HEK293 (cell line): Measurements from ENCODE around the gene DLG3.

Experiments
- CTCF ChIA-PET: fragments of 350-600 bp; formaldehyde crosslinking; extraction: SDS; loops from one replicate; lab custom pipeline; 2021; ENCODE audit warnings: antibody characterized with exemption; lab: Yijun Ruan, JAX
- POLR2A ChIA-PET: fragments of 300-600 bp; formaldehyde crosslinking; extraction: SDS; loops from one replicate; lab custom pipeline; 2020; ENCODE audit warnings: antibody characterized with exemption, inconsistent platforms; lab: Yijun Ruan, JAX
- H3K27ac ChIP-seq: fragments of 200-500 bp; sonication (Bioruptor generic); 2 replicates; pipeline ENCODE4 v1.5.1; 2014; ENCODE audit warnings: low read depth, low read length, control low read depth, inconsistent platforms; ENCODE audit errors: extremely low read depth
- H3K36me3 ChIP-seq, 2 experiments: fragments of 200-500 bp in 1 of 2; sonication (Bioruptor generic) in 1 of 2; 1 replicate in 1 of 2; 2 replicates in 1 of 2; pipeline ENCODE4 v1.5.1; 2014 to 2017; ENCODE audit warnings: inconsistent platforms in 2 of 2, low read length in 2 of 2; ENCODE audit not compliant: control insufficient read depth in 2 of 2, insufficient read depth in 1 of 2
- H3K4me1 ChIP-seq: fragments of 200-500 bp; sonication (Bioruptor generic); 2 replicates; pipeline ENCODE4 v1.5.1; 2014; ENCODE audit warnings: mild to moderate bottlenecking, low read length, inconsistent platforms; ENCODE audit not compliant: control insufficient read depth, insufficient read depth
- H3K4me3 ChIP-seq: 2 replicates; pipeline ENCODE4 v1.5.1; 2011; ENCODE audit warnings: low read depth, mild to moderate bottlenecking, control low read depth, low read length, moderate library complexity
- H3K9me3 ChIP-seq: fragments of 200-500 bp; sonication (Bioruptor generic); 2 replicates; pipeline ENCODE4 v1.5.1; 2014; ENCODE audit warnings: low read depth, low read length, inconsistent platforms; ENCODE audit not compliant: control insufficient read depth, insufficient read depth
- AEBP2 ChIP-seq: fragments of 450-650 bp; formaldehyde crosslinking; IDR thresholded peaks from 2 replicates; pipeline ENCODE4 v1.5.1; 2016; ENCODE audit warnings: missing biosample characterization, missing genetic modification characterization, borderline replicate concordance
- BCL11A ChIP-seq: fragments of 450-650 bp; formaldehyde crosslinking; IDR thresholded peaks from 2 replicates; pipeline ENCODE4 v1.5.1; 2016; ENCODE audit warnings: low read depth, missing biosample characterization, missing genetic modification characterization
- EGR2 ChIP-seq: fragments of 450-650 bp; formaldehyde crosslinking; IDR thresholded peaks from 2 replicates; pipeline ENCODE4 v1.5.1; 2016; ENCODE audit warnings: low read depth, missing biosample characterization, missing genetic modification characterization
- GLI4 ChIP-seq: fragments of 450-650 bp; formaldehyde crosslinking; IDR thresholded peaks from 2 replicates; pipeline ENCODE4 v1.5.1; 2016; ENCODE audit warnings: missing biosample characterization, missing genetic modification characterization
- MZF1 ChIP-seq: fragments of 450-650 bp; formaldehyde crosslinking; IDR thresholded peaks from 2 replicates; pipeline ENCODE4 v1.5.1; 2017; ENCODE audit warnings: missing biosample characterization, missing genetic modification characterization, borderline replicate concordance
- ZBTB10 ChIP-seq: fragments of 450-650 bp; formaldehyde crosslinking; IDR thresholded peaks from 2 replicates; pipeline ENCODE4 v1.5.1; 2016; ENCODE audit warnings: missing biosample characterization, missing genetic modification characterization
- ZNF133 ChIP-seq: fragments of 450-650 bp; formaldehyde crosslinking; IDR thresholded peaks from 2 replicates; pipeline ENCODE4 v1.5.1; 2016; ENCODE audit warnings: missing biosample characterization, missing genetic modification characterization
- ZNF146 ChIP-seq: fragments of 450-650 bp; formaldehyde crosslinking; IDR thresholded peaks from 2 replicates; pipeline ENCODE4 v1.5.1; 2016; ENCODE audit warnings: missing biosample characterization, missing genetic modification characterization
- ZNF184 ChIP-seq: fragments of 450-650 bp; IDR thresholded peaks from 2 replicates; pipeline ENCODE4 v1.5.1; 2018; ENCODE audit warnings: missing biosample characterization, mild to moderate bottlenecking, missing genetic modification characterization
- ZNF2 ChIP-seq: fragments of 450-650 bp; formaldehyde crosslinking; IDR thresholded peaks from 2 replicates; pipeline ENCODE4 v1.5.1; 2016; ENCODE audit warnings: missing biosample characterization, missing genetic modification characterization
- ZNF211 ChIP-seq: fragments of 450-650 bp; formaldehyde crosslinking; IDR thresholded peaks from 2 replicates; pipeline ENCODE4 v1.5.1; 2016; ENCODE audit warnings: low read depth, missing biosample characterization, missing genetic modification characterization
- ZNF274 ChIP-seq, 2 experiments: fragments of 200-500 bp in 1 of 2; fragments of 450-650 bp in 1 of 2; sonication (Bioruptor generic) in 1 of 2; formaldehyde crosslinking in 1 of 2; IDR thresholded peaks; 2 replicates each; pipeline versions ENCODE4 v1.5.1 to v1.6.1; 2014 to 2016; ENCODE audit warnings: borderline replicate concordance in 1 of 2, inconsistent platforms in 1 of 2, low read length in 1 of 2, missing biosample characterization in 1 of 2, missing genetic modification characterization in 1 of 2
- ZNF341 ChIP-seq: fragments of 450-650 bp; formaldehyde crosslinking; IDR thresholded peaks from 2 replicates; pipeline ENCODE4; 2016; ENCODE audit warnings: low read depth, missing biosample characterization, missing genetic modification characterization
- ZNF488 ChIP-seq: fragments of 450-650 bp; formaldehyde crosslinking; IDR thresholded peaks from 2 replicates; pipeline ENCODE4 v1.5.1; 2016; ENCODE audit warnings: missing biosample characterization, missing genetic modification characterization
- ZNF76 ChIP-seq: fragments of 450-650 bp; formaldehyde crosslinking; IDR thresholded peaks from 2 replicates; pipeline ENCODE4; 2016; ENCODE audit warnings: low read depth, missing biosample characterization, missing genetic modification characterization, borderline replicate concordance
- ZSCAN16 ChIP-seq: fragments of 450-650 bp; formaldehyde crosslinking; IDR thresholded peaks from 2 replicates; pipeline ENCODE4 v1.5.1; 2016; ENCODE audit warnings: missing biosample characterization, missing genetic modification characterization
- ZSCAN5A ChIP-seq: fragments of 450-650 bp; formaldehyde crosslinking; IDR thresholded peaks from 2 replicates; pipeline ENCODE4 v1.5.1; 2016; ENCODE audit warnings: missing biosample characterization, missing genetic modification characterization

DLG3 gene

GRCh38 chrX:70455366-70456202, 10.9 kb downstream of the DLG3 start (continued):
- TF ChIP-seq ZBTB10 (tag by site-specific recombination) = peak; percentile 81
- 0 out of 2 replicates have a peak, but pooled peaks have one; percentile 1 for TF ChIP-seq ZNF146
- TF ChIP-seq ZNF341 = peak; percentile 98
- TF ChIP-seq ZNF2 (tag by site-specific recombination) = no peak
- TF ChIP-seq AEBP2 (tag by site-specific recombination) = no peak
- peak; percentile 67; the same call in 1 of the 2 replicates for TF ChIP-seq ZNF76 (tag by site-specific recombination)
- 0 out of 2 replicates have a peak, but pooled peaks have one; percentile 75 for TF ChIP-seq ZSCAN5A (tag by site-specific recombination)

- TF ChIP-seq EGR2 (tag by site-specific recombination) = no peak
- TF ChIP-seq GLI4 (tag by site-specific recombination) = no peak
- peak; percentile 94; the same call in 1 of the 2 replicates for TF ChIP-seq MZF1 (tag by site-specific recombination)
- no peak for TF ChIP-seq BCL11A
- TF ChIP-seq ZNF211 (tag by site-specific recombination) = no peak
- TF ChIP-seq ZNF274 (IDR thresholded peaks at IDR 0.05; ENCODE audit: low read length) = no peak
- TF ChIP-seq ZNF274 (tag by site-specific recombination; IDR thresholded peaks at IDR 0.05; ENCODE audit: borderline replicate concordance) = no peak
- TF ChIP-seq ZSCAN16 = no peak
- no peak for TF ChIP-seq ZNF133 (tag by site-specific recombination)
- Histone ChIP-seq H3K9me3 (no peaks in the 10 kb centered on the region), H3K36me3 (peaks cover 9 to 26% of the 10 kb centered on the region in 2 experiments; a peak in 2 of 3 replicates), H3K4me3 (peak overlapping the region; percentile 56), H3K4me1 (no peaks in the 10 kb centered on the region; the same call in 1 of the 2 replicates), H3K27ac (no peak overlapping the region; the same call in 1 of the 2 replicates)
- POLR2A ChIA-PET = interaction anchor here (0.9 kb wide), 1 partner anchor 8 kb away, joined by 3 read pairs; no protein-coding TSS in a partner anchor
- CTCF ChIA-PET = interaction anchor here (0.6 to 7.8 kb wide), 6 partner anchors 21 to 209 kb away, joined by 3 to 48 read pairs (median 5); no protein-coding TSS in a partner anchor
Observed at GRCh38 chrX:70456256-70456655, 11.6 kb downstream of the DLG3 start.

- Histone ChIP-seq H3K4me3 (no peak overlapping the region), H3K9me3 (no peaks in the 10 kb centered on the region), H3K27ac (no peak overlapping the region), H3K36me3 (peaks cover 21 to 30% of the 10 kb centered on the region in 2 experiments), H3K4me1 (no peaks in the 10 kb centered on the region)
- ChIA-PET CTCF (interaction anchor here (0.7 kb wide), 1 partner anchor 1144 kb away, joined by 3 read pairs; no protein-coding TSS in a partner anchor), POLR2A (no interaction called here)
- peak; percentile 93 for TF ChIP-seq ZNF184 (tag by site-specific recombination)
- TF ChIP-seq ZNF488 (tag by site-specific recombination) = no peak
Observed at GRCh38 chrX:70461026-70461425, 16.4 kb downstream of the DLG3 start.
